Suppressor macrophage (primary cell): ENCODE results near the gene ADIPOR2.

ENCODE experiments used
- DNase-seq, 4 experiments: peaks; one replicate each; pipeline ENCODE4 v3.0.0-alpha.2; 2020 to 2022

The ADIPOR2 gene

GRCh38 chr12:1777798-1778197 lies 86.9 kb downstream of the ADIPOR2 start:
- no peak for DNase-seq

DNA sequence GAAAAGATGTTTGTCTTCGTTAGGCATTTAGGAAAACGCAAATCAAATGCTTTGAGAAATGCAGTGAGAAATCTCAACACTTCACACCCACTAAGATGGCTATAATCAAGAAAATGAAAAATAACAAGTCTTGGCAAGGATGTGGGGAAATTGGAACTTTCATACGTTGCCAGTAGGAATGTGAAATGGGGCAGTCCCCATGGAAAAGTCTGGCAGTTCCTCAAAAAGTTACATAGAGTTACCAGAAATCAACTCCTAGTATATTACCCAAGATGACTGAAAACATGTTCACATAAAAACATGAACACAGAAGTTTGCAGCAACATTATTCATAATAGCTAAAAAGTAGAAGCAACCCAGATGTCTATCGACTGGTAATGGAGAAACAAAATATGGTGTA lies 88.0 kb downstream of the ADIPOR2 start:
- no peak for DNase-seq

DNA sequence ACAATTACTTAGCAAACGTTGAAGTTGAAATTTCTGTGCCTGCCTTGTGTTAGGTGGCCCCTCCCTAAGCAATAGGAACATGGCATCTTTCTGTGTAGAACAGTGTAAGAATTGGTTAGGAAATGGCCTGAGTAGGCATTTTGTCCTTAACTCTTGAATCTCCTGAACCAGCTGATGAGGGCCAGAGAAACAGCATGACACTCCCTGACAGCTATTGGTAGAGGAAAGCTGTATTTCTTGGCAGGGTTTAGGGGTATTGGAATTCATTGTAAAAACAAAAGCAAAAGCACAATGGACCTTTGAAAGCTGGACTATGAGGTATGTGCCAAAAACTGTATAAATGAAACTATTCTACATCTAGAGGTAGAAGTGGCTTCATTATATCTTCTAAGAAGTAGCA lies 88.9 kb downstream of the ADIPOR2 start:
- no peak for DNase-seq

DNA sequence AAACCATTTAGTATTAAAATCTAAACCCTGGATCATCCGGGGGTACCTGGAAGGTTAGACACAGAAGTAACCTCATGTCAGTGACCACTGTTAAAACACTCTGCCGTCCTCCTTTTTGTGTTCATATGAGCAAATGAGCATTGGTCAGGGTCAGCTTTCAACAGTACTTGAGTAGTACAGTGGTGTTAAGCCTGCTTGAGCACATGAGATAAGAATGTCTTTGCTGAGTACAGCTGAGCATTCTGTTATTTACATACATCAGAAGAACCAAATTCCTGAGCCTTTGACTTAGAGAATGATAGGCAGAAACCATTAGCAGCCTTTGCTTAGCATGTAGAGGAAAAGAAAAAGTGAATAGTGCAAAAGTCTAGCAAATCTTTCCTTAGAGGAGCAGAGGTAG lies 90.9 kb downstream of the ADIPOR2 start:
- DNase-seq, result no peak

GRCh38 chr12:1782215-1782614 lies 91.3 kb downstream of the ADIPOR2 start:
- DNase-seq, result no peak

DNA sequence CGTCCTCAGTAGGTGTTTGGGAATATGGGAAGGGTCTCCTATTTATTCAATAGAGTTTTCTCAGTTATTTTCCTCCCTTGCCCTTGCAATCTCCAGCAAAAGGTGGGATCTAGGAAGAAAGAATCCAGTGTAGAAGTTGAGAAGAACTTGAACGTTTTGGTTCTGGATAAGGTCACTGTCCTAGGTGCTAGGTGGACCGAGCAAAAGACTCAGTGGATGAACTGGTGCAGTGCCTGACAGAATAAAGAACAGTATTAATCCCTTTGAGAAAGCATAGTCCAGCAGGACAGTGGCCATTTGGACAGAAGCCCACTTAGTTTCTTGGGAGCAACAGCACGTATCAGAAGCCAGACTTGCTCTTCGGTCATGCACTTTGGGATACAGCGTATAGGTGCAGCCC lies 96.8 kb downstream of the ADIPOR2 start:
- no peak for DNase-seq

DNA sequence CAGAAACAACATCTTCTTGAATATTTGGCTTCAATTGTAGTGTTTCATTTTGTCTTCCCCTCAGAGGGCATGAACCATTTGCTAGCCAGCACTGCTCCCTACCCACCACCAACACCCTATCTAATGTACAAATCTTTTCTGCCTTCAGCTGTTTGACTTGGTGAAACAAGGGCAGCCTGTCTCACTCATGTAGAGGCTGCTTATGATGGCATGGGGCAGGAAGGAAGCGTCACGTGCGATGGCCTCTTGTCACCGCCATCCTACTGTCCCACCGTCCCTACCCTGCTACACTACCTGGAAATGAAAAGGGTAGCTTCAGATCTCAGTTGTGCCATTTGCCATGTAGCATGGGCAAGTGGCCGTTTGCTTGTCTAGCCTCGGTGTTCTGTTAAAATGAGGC lies 99.6 kb downstream of the ADIPOR2 start:
- no peak for DNase-seq

DNA sequence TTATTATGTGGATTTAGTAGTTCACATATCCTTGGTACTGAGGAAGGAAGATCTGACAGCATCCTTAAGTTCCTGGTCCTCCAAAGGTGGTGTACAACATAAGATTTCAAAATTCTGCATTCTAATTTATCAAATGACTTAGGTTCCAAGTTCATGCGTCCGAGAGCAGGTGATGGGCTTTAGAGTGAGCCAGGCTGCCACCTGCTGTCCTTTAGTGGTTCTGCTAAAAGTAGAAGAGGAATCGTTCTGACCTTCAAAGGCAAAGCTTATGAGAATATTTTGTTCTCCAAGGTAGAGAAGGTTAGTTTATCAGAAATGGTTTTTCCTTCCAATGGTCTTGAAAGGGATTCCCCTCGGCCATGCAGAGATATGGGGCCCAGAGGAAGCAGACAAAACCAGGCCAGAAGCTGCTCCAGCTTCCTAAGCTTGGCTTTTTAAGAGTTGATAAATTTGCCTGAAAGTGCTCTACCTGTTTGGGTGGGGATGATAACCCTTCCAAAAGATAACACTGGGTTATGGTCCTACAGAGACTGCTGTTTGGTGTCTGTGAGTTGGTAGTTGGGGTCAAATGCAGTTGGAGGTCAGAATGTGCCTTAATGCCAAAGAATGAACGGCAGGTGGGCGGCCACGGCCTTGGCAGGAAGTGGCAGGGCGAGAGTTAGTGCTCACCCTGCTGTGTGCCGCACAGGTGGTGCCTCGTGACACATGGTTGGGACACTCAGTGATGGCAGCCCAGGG lies 100.4 kb downstream of the ADIPOR2 start:
- peak; percentile 74 to 83 (median 78) for DNase-seq

DNA sequence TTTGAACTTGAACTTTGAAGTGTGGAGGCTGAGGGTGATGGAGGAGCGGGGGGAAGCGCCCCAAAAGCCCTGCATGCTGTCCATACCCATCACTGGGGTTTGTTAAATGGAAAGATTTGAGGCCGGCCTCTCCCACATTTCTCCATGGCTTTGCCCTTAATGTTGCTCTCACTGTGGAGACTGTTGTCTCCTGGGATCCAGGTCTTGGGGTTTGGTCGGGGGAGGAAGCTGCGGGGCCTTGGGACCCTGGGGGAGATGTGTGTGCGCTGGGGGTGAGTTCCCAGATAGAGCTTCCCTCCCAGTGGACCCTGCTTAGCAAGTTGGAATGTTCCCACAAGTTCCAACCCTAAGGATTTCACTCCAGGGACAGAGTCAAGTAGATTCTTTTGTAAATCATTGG lies 101.5 kb downstream of the ADIPOR2 start:
- peak in 1 of 4 experiments; percentile 2 for DNase-seq

DNA sequence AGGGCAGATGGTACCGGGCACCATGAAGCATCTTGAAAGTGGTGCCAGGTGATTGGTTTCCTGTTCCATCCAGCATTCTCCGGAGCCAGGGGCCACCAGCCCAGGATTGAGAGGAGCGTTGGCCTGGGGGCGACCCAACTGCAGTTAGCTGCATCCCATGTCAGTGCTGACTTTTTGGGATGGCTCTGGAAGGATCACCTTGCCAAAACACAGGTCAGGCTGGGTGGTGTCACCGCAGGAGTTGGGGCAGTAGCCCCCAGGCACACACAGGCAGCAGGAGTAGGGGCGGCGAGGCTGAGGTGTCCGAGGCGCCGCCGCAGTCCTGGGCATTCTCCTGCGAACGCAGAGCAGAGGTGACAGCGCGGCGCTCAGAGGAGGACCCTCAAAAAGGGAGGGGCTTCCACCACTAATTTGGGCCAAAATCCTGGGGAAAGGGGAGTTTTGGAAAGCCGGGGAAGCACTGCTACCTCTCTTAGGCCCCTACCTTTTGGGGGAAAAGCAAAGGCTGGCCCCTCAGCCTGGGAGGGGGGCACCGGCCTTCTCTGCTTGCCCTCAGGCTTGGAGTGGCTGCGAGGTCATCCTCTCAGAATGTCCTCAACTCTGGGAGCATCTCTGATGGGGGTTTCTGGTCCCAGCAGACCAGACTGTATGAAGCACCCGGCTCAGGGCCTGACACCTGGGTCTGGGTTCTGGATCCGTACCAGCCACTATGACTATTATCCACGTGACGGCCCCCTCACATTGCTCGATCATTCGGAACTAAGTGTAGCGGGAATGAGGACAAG lies 102.7 kb downstream of the ADIPOR2 start:
- peak in 1 of 4 experiments; percentile 4 for DNase-seq

DNA sequence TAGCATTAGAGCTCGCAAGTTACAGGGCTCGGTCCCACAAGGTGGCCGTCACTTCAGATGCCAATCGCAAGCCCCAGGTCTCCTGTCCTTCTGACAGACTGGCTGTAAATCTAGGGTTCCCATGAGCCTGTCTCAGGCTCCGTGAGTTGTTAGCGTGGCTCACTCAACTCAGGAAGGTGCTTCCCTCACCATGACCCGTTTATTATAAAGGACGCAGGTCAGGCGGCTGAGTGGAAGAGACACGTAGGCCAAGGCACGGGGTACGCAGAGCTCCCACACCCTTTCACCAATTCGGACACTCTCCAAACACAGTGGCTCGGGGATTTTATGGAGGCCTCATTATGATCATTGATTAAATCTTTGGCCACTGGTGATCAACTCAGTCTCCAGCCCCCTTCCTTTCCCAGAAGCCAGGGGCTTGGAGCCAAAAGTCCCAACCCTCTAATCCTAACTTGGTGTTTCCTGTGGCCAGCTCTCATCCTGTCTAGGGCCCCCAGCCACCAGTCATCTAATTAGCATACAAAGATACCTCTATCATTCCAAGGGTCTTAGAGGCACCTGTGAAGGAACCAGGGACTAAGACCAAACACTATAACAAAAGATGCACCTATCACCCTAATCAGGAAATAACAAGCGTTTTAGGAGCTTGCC lies 103.7 kb downstream of the ADIPOR2 start:
- DNase-seq, result peak in 1 of 4 experiments; percentile 4

DNA sequence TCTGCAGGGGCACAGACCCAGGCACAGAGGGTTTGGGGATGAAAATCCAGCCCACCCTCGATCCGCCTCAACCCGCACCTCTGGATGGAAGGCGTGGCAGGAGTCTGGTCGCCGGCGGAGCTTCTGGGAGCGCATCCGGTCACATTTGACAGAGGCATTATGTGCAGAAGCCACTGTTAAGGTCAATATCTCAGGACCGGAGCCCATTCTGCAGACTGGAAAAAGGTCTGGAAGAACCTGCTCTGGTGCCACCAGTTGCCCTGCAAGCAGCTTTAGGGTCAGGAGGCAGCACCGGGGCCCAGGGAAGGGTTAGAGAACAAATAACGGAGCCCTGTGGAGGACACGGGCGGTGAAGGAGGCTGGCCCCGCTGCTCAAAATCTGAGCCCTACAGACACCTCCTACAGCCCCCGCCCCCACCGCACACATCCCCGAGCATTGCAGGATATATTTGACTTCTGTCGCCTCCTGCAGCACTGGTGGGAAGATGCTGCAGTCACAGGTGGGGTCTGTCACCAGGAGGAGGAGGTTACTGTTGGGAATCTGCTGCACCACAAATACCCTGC lies 104.4 kb downstream of the ADIPOR2 start:
- DNase-seq, result peak in 1 of 4 experiments; percentile 4

DNA sequence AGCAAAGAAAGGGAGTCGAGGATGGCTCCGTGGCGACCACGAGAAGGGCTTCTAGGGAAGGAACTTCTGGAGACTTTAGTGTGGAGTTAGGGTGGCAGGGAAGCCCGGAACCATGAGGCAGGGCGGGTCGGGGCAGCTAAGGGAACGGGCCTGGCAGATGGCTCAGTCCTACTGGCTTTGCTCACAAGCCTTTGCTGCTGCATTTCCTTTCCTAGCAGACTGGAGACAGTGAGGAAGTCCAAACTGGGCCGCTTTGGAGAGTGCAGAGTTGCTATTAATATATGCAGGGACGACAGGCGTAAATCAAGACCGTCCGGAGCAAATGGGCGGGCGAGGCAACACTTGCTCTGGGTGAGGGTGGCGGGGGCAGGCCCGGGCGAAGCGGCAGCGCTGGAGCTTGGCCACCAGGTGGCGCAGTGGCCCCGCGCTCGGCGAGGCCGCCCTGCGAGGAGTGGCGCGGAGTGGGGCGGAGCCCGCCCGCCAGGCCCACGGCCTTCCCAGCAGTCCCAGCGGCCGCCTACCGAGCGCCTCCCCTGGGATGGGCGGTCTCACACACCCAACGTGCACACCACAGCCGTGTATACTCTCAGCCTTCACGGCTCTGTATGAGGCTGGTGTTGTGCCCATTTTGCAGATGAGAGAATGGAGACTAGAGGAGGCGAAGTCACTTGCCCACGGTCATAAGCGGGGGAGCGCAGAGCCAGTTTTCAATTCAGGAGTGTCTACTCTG lies 105.1 kb downstream of the ADIPOR2 start:
- DNase-seq, result peak; percentile 95 to 97 (median 96)

- peak; percentile 51 to 81 (median 70) for DNase-seq
Observed at GRCh38 chr12:1796515-1797010, 105.7 kb downstream of the ADIPOR2 start.

GRCh38 chr12:1797011-1797901 lies 106.4 kb downstream of the ADIPOR2 start:
- DNase-seq, result peak; percentile 57 to 87 (median 78)

- peak in 1 of 4 experiments; percentile 2 for DNase-seq
Observed at GRCh38 chr12:1797991-1798640, 107.2 kb downstream of the ADIPOR2 start.

- DNase-seq, result no peak
Observed at GRCh38 chr12:1798641-1799020, 107.8 kb downstream of the ADIPOR2 start.

GRCh38 chr12:1799051-1799881 lies 108.4 kb downstream of the ADIPOR2 start:
- DNase-seq, result peak in 1 of 4 experiments; percentile 3

GRCh38 chr12:1799882-1800400 lies 109.1 kb downstream of the ADIPOR2 start:
- no peak for DNase-seq
